AG04449 (cell line): ENCODE measurements around the gene MRPS9.

ENCODE experiments used
- CTCF ChIA-PET: fragments of 350-600 bp; formaldehyde crosslinking; extraction: SDS; loops from one replicate; lab custom pipeline; 2021; ENCODE audit warnings: antibody characterized with exemption; lab: Yijun Ruan, JAX
- POLR2A ChIA-PET: fragments of 400-600, 350-600 bp; formaldehyde crosslinking; extraction: SDS; loops from one replicate; lab custom pipeline; 2020; ENCODE audit warnings: antibody characterized with exemption, inconsistent platforms; lab: Yijun Ruan, JAX
- DNase-seq: peaks from one replicate; pipeline ENCODE4 v3.0.0-alpha.2; 2010; ENCODE audit warnings: low read depth, low spot score
- H3K4me3 ChIP-seq: 2 replicates; pipeline ENCODE4 v1.5.1; 2011; ENCODE audit warnings: low read depth, mild to moderate bottlenecking, control low read depth, low read length
- CTCF ChIP-seq: IDR thresholded peaks from one replicate; pipeline ENCODE4 v1.5.1; 2011; ENCODE audit warnings: mild to moderate bottlenecking, moderate library complexity, low read length, control low read depth, inconsistent platforms; ENCODE audit not compliant: insufficient read depth; ENCODE audit errors: missing control alignments

Gene MRPS9

GRCh38 chr2:105071379-105071778 is 33.5 kb downstream of the MRPS9 start:
- TF ChIP-seq CTCF = no peak
- ChIA-PET POLR2A (no interaction called here), CTCF (no interaction called here)
- no peak overlapping the region for H3K4me3 ChIP-seq
- DNase-seq = no peak

- no peak for TF ChIP-seq CTCF
- no peak for DNase-seq
- ChIA-PET POLR2A (no interaction called here), CTCF (no interaction called here)
- H3K4me3 ChIP-seq = no peak overlapping the region
Observed at GRCh38 chr2:105072039-105072438, 34.2 kb downstream of the MRPS9 start.

- TF ChIP-seq CTCF = no peak
- POLR2A ChIA-PET = no interaction called here
- CTCF ChIA-PET = no interaction called here
- no peak overlapping the region for H3K4me3 ChIP-seq
- no peak for DNase-seq
Observed at GRCh38 chr2:105073591-105073990, 35.7 kb downstream of the MRPS9 start.

- POLR2A ChIA-PET = no interaction called here
- DNase-seq = no peak
- H3K4me3 ChIP-seq = no peak overlapping the region
- CTCF ChIA-PET = no interaction called here
- TF ChIP-seq CTCF = no peak
Observed at GRCh38 chr2:105076121-105076520, 38.3 kb downstream of the MRPS9 start.

GRCh38 chr2:105078906-105079495 is 41.1 kb downstream of the MRPS9 start:
- DNase-seq = no peak
- ChIA-PET POLR2A (no interaction called here), CTCF (no interaction called here)
- no peak for TF ChIP-seq CTCF
- no peak overlapping the region for H3K4me3 ChIP-seq

- ChIA-PET CTCF (interaction anchor here (1.6 kb wide), 1 partner anchor 157 kb away, joined by 3 read pairs; no protein-coding TSS in a partner anchor), POLR2A (no interaction called here)
- TF ChIP-seq CTCF = no peak
- DNase-seq = no peak
- no peak overlapping the region for H3K4me3 ChIP-seq
Observed at GRCh38 chr2:105080461-105080860, 42.6 kb downstream of the MRPS9 start.
